GM12875 (cell line): ENCODE data around the gene CEBPE.
"Not testable (repeated sequence)": the region's sequence is repeated elsewhere in the genome, so short reads cannot be mapped to it uniquely, and the experiment has no call there.

Experiments used
- H3K4me3 ChIP-seq: one replicate; pipeline ENCODE4 v1.5.1; 2011; ENCODE audit warnings: low read depth, low read length, control low read depth
- CTCF ChIP-seq: IDR thresholded peaks from 2 replicates; pipeline ENCODE4 v1.5.1; 2011; ENCODE audit warnings: low read depth, mild to moderate bottlenecking, control low read depth, inconsistent platforms, low read length, moderate library complexity, borderline replicate concordance; ENCODE audit not compliant: insufficient read depth

CEBPE gene

GRCh38 chr14:23109769-23110168 is 9.3 kb downstream of the CEBPE start:
- H3K4me3 ChIP-seq = no peak overlapping the region
- no peak for TF ChIP-seq CTCF

- not testable (repeated sequence) for H3K4me3 ChIP-seq
Measured at GRCh38 chr14:23108169-23108568, 10.9 kb downstream of the CEBPE start.

- not testable (repeated sequence) for H3K4me3 ChIP-seq
Measured at GRCh38 chr14:23107620-23108019, 11.4 kb downstream of the CEBPE start.

- H3K4me3 ChIP-seq = no peak overlapping the region
- TF ChIP-seq CTCF = no peak
Measured at GRCh38 chr14:23106747-23107045, 12.4 kb downstream of the CEBPE start.

GRCh38 chr14:23105348-23105824 is 13.7 kb downstream of the CEBPE start:
- no peak overlapping the region for H3K4me3 ChIP-seq
- TF ChIP-seq CTCF = no peak

GRCh38 chr14:23104591-23105347 is 14.3 kb downstream of the CEBPE start, which contains the start of gene CIROP:
Gene CIROP (minus strand): TSS chr14:23104989. CDS start chr14:23104920, 69 bp downstream.
- H3K4me3 ChIP-seq = no peak within 1 kb of the TSS
- no peak for TF ChIP-seq CTCF

- no peak for TF ChIP-seq CTCF
Measured at GRCh38 chr14:23104070-23104590, 14.9 kb downstream of the CEBPE start.

GRCh38 chr14:23103581-23103980 is 15.5 kb downstream of the CEBPE start:
- no peak for TF ChIP-seq CTCF
- H3K4me3 ChIP-seq = no peak overlapping the region

More at GRCh38 chr14:23104070-23104590, 14.9 kb downstream of the CEBPE start:
- no peak overlapping the region for H3K4me3 ChIP-seq
